Measurements from ENCODE around the gene CNIH3.

- no peak for TF ChIP-seq CTCF (IDR thresholded peaks at IDR 0.05; ENCODE audit: insufficient read depth, low read length, poor library complexity, severe bottlenecking)
- no peak for TF ChIP-seq EZH2phosphoT487 (conservative IDR thresholded peaks at IDR 0.05; ENCODE audit: low read length)
Observed at GRCh38 chr1:224621813-224622682, 5.9 kb downstream of the CNIH3 start.
